H9 (cell line): ENCODE measurements around the gene PRR33. TPM values are rescaled to one million over a fixed set of nuclear protein-coding genes. Genes with fewer than 3 reads are reported as not detected.

ENCODE experiments used
- DNase-seq: peaks from one replicate; pipeline ENCODE4 v3.0.0-alpha.2; 2017
- H2AFZ ChIP-seq: one replicate; pipeline ENCODE4 v1.6.1; 2013; ENCODE audit warnings: mild to moderate bottlenecking, low read length, control low read depth, moderate library complexity
- H2AK5ac ChIP-seq: 2 replicates; pipeline ENCODE4 v1.6.1; 2013; ENCODE audit warnings: low read length, control low read depth, mixed read lengths; ENCODE audit not compliant: insufficient read length
- H2BK120ac ChIP-seq: one replicate; pipeline ENCODE4 v1.6.1; 2013; ENCODE audit warnings: low read depth, mild to moderate bottlenecking, low read length, control low read depth, inconsistent platforms; ENCODE audit not compliant: poor library complexity, severe bottlenecking
- H2BK12ac ChIP-seq: 2 replicates; pipeline ENCODE4 v1.6.1; 2013; ENCODE audit warnings: low read length, control low read depth, mixed read lengths, low read depth; ENCODE audit not compliant: insufficient read length
- H2BK15ac ChIP-seq: 2 replicates; pipeline ENCODE4 v1.6.1; 2013; ENCODE audit warnings: low read depth, low read length, control low read depth
- H2BK20ac ChIP-seq: one replicate; pipeline ENCODE4 v1.6.1; 2013; ENCODE audit warnings: low read depth, mild to moderate bottlenecking, low read length, control low read depth, inconsistent platforms; ENCODE audit not compliant: poor library complexity, severe bottlenecking
- H2BK5ac ChIP-seq: 2 replicates; pipeline ENCODE4 v1.6.1; 2013; ENCODE audit warnings: low read length, control low read depth, mixed read lengths; ENCODE audit not compliant: insufficient read length
- H3K14ac ChIP-seq: 2 replicates; pipeline ENCODE4 v1.6.1; 2013; ENCODE audit warnings: low read length, control low read depth; ENCODE audit not compliant: insufficient read depth
- H3K18ac ChIP-seq: 2 replicates; pipeline ENCODE4 v1.6.1; 2013; ENCODE audit warnings: low read depth, mild to moderate bottlenecking, mixed read lengths, low read length, control low read depth; ENCODE audit not compliant: insufficient read length
- H3K23ac ChIP-seq: 2 replicates; pipeline ENCODE4 v1.6.1; 2013; ENCODE audit warnings: low read length, control low read depth, mixed read lengths, low read depth; ENCODE audit not compliant: insufficient read length
- H3K23me2 ChIP-seq: 2 replicates; pipeline ENCODE4 v1.6.1; 2013; ENCODE audit warnings: low read depth, mild to moderate bottlenecking, mixed read lengths, low read length, control low read depth; ENCODE audit not compliant: insufficient read length, poor library complexity, severe bottlenecking
- H3K27ac ChIP-seq: 2 replicates; pipeline ENCODE4 v1.5.1; 2013; ENCODE audit warnings: low read length, control low read depth, mixed read lengths, low read depth; ENCODE audit not compliant: insufficient read length
- H3K27me3 ChIP-seq: 2 replicates; pipeline ENCODE4 v1.6.1; 2013; ENCODE audit warnings: low read length, control low read depth, inconsistent platforms; ENCODE audit not compliant: insufficient read depth
- H3K4ac ChIP-seq: 2 replicates; pipeline ENCODE4 v1.6.1; 2013; ENCODE audit warnings: low read depth, mild to moderate bottlenecking, control low read depth, inconsistent platforms, low read length, moderate library complexity
- H3K4me1 ChIP-seq: 2 replicates; pipeline ENCODE4 v1.6.1; 2013; ENCODE audit warnings: low read length, control low read depth, inconsistent platforms; ENCODE audit not compliant: insufficient read depth
- H3K4me2 ChIP-seq: 2 replicates; pipeline ENCODE4 v1.6.1; 2013; ENCODE audit warnings: low read length, control low read depth, mixed read lengths; ENCODE audit not compliant: insufficient read length, insufficient read depth
- H3K56ac ChIP-seq: 2 replicates; pipeline ENCODE4 v1.6.1; 2013; ENCODE audit warnings: low read depth, mild to moderate bottlenecking, mixed read lengths, low read length, control low read depth; ENCODE audit not compliant: insufficient read length
- H3K79me1 ChIP-seq: 2 replicates; pipeline ENCODE4 v1.6.1; 2013; ENCODE audit warnings: low read depth, mild to moderate bottlenecking, moderate library complexity, low read length, control low read depth, inconsistent platforms; ENCODE audit not compliant: insufficient read depth, poor library complexity, severe bottlenecking
- H3K79me2 ChIP-seq: 2 replicates; pipeline ENCODE4 v1.6.1; 2013; ENCODE audit warnings: low read length, control low read depth, inconsistent platforms; ENCODE audit not compliant: insufficient read depth
- H3K9ac ChIP-seq: 2 replicates; pipeline ENCODE4 v1.6.1; 2013; ENCODE audit warnings: low read length, control low read depth, mixed read lengths; ENCODE audit not compliant: insufficient read length; ENCODE audit errors: extremely low read depth
- H3K9me3 ChIP-seq: one replicate; pipeline ENCODE4 v1.6.1; 2013; ENCODE audit warnings: low read depth, low read length, inconsistent platforms; ENCODE audit not compliant: control insufficient read depth
- H3T11ph ChIP-seq: one replicate; pipeline ENCODE4 v1.6.1; 2013; ENCODE audit warnings: mild to moderate bottlenecking, low read length, control low read depth, inconsistent platforms
- H4K20me1 ChIP-seq: one replicate; pipeline ENCODE4 v1.6.1; 2013; ENCODE audit not compliant: control insufficient read depth, insufficient read length, insufficient read depth
- H4K5ac ChIP-seq: 2 replicates; pipeline ENCODE4 v1.6.1; 2013; ENCODE audit warnings: low read depth, mild to moderate bottlenecking, mixed read lengths, low read length, control low read depth; ENCODE audit not compliant: insufficient read length
- H4K8ac ChIP-seq: replicated peaks from 2 replicates; pipeline ENCODE4 v1.6.1; 2013; ENCODE audit warnings: low read length, control low read depth, mixed read lengths, low read depth; ENCODE audit not compliant: insufficient read length
- H4K91ac ChIP-seq: 2 replicates; pipeline ENCODE4 v1.6.1; 2013; ENCODE audit warnings: low read depth, mild to moderate bottlenecking, moderate library complexity, mixed read lengths, low read length, control low read depth; ENCODE audit not compliant: insufficient read length
- H3K27ac Mint-ChIP-seq, 3 experiments: 2 replicates in 2 of 3; 3 replicates in 1 of 3; pipeline ENCODE4 v1.8.0; 2020 to 2021; ENCODE audit warnings: mixed read lengths in 3 of 3, mild to moderate bottlenecking in 1 of 3, moderate library complexity in 1 of 3
- H3K27me3 Mint-ChIP-seq: 2 replicates; pipeline ENCODE4 v1.8.0; 2021; ENCODE audit warnings: low read depth, mild to moderate bottlenecking, moderate library complexity, mixed read lengths
- H3K36me3 Mint-ChIP-seq, 3 experiments: 2 replicates in 2 of 3; 3 replicates in 1 of 3; pipeline ENCODE4 v1.8.0; 2020 to 2021; ENCODE audit warnings: low read depth in 3 of 3, mixed read lengths in 3 of 3; ENCODE audit not compliant: insufficient read depth in 1 of 3
- H3K4me1 Mint-ChIP-seq, 2 experiments: 2 replicates each; pipeline ENCODE4 v1.8.0; 2020; ENCODE audit warnings: mixed read lengths in 2 of 2
- H3K4me3 Mint-ChIP-seq, 2 experiments: 2 replicates in 1 of 2; 3 replicates in 1 of 2; pipeline ENCODE4 v1.8.0; 2020 to 2021; ENCODE audit warnings: mild to moderate bottlenecking in 2 of 2, mixed read lengths in 2 of 2, moderate library complexity in 1 of 2
- H3K9me3 Mint-ChIP-seq, 2 experiments: 2 replicates in 1 of 2; 3 replicates in 1 of 2; pipeline ENCODE4 v1.8.0; 2020; ENCODE audit warnings: mild to moderate bottlenecking in 2 of 2, mixed read lengths in 2 of 2, moderate library complexity in 1 of 2
- CTCF ChIP-seq: fragments of 200-600 bp; sonication (generic); conservative IDR thresholded peaks from 3 replicates; pipeline ENCODE4 v1.8.0; 2021; ENCODE audit warnings: antibody characterized with exemption, mild to moderate bottlenecking
- WGBS: extraction: QIAGEN DNeasy Blood & Tissue Kit; methylation state at CpG from one replicate; pipeline ENCODE4 v1.1.7; 2013; ENCODE audit warnings: missing lambda C conversion rate, low lambda C conversion rate, mixed read lengths; ENCODE audit not compliant: insufficient read length; ENCODE audit errors: extremely low coverage; 5-methylcytosine and 5-hydroxymethylcytosine counted together
- total RNA-seq: library from RNA; stranded (reverse); gene quantifications from 2 replicates; pipeline ENCODE4 v1.2.1, GENCODE V29; 2021

Gene PRR33
- total RNA-seq, 1 experiment from 2014 or later, result not detected

- Histone ChIP-seq H3K4me1 (no peaks in the 10 kb centered on the region), H3K9me3 (no peaks in the 10 kb centered on the region), H4K91ac (no peak overlapping the region), H3K4ac (no peak overlapping the region), H3K27me3 (no peaks in the 10 kb centered on the region), H3K23me2 (no peaks in the 10 kb centered on the region), H2BK15ac (no peak overlapping the region), H2BK5ac (no peak overlapping the region), H3K4me2 (no peak overlapping the region), H2AK5ac (no peak overlapping the region), H3K23ac (no peak overlapping the region), H2BK120ac (no peak overlapping the region), H3K27ac (no peak overlapping the region), H3K18ac (no peak overlapping the region), H4K20me1 (no peaks in the 10 kb centered on the region), H4K8ac (no peak overlapping the region), H3K9ac (no peak overlapping the region), H3T11ph (no peak overlapping the region), H4K5ac (no peak overlapping the region), H2BK12ac (no peak overlapping the region), H2BK20ac (no peak overlapping the region), H2AFZ (no peak overlapping the region), H3K56ac (no peak overlapping the region), H3K79me2 (no peaks in the 10 kb centered on the region), H3K79me1 (no peaks in the 10 kb centered on the region), H3K14ac (no peak overlapping the region)
- no CpG with 5 or more reads among the region's 9 CpGs for WGBS
- no peak for DNase-seq
- no peaks in the 10 kb centered on the region for H3K4me1 Mint-ChIP-seq
- TF ChIP-seq CTCF, result no peak
- H3K27ac Mint-ChIP-seq, result no peak overlapping the region
- H3K4me3 Mint-ChIP-seq, result no peak overlapping the region
- peaks cover 21% of the 10 kb centered on the region for H3K27me3 Mint-ChIP-seq
- no peaks in the 10 kb centered on the region for H3K36me3 Mint-ChIP-seq
- H3K9me3 Mint-ChIP-seq, result no peaks in the 10 kb centered on the region; a peak in 1 of 5 replicates
Measured at GRCh38 chr11:1888347-1888753, 3.3 kb downstream of the PRR33 start.
